ENCODE results near the gene RSRC1. TPM values are rescaled to one million over a fixed set of nuclear protein-coding genes. Genes with fewer than 3 reads are reported as not detected.
"Not testable (repeated sequence)": the region's sequence is repeated elsewhere in the genome, so short reads cannot be mapped to it uniquely, and the experiment has no call there.

The RSRC1 gene
- polyA plus RNA-seq, 4 donors: 9.4 to 24.4 (median 11.6) TPM

DNA sequence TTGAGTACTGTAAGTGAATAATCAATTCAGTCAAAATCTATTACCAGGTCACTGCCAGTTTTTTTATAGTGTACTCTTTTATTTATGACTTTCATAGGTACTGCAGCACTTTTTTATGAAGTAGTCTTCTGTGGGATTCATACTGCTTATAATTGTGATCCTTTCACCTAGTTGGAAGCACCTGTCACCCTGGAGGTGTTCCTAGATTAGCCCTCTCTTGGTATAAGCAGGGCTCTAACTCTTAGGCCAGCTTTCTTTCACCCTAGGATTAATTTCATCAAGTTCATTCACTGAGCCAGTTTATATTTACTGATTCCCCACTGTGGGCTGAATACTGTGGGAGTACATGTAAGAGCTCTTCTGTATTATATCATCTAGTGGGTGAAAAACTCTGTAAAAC is 395.2 kb downstream of the RSRC1 start:
- FAIRE-seq: no peak
- Histone ChIP-seq H3K36me3 (ENCODE audit: control insufficient read depth in 3 of 3, insufficient read depth in 2 of 3, low read depth in 1 of 3, low read length in 3 of 3) (no peaks in the 10 kb centered on the region), H3K4me3 (ENCODE audit: low read depth in 1 of 3, low read length in 3 of 3) (no peak overlapping the region), H3K27me3 (ENCODE audit: control insufficient read depth in 3 of 3, insufficient read depth in 3 of 3, low read length in 3 of 3) (no peaks in the 10 kb centered on the region), H3K27ac (ENCODE audit: low read depth in 1 of 3, low read length in 2 of 3) (no peak overlapping the region), H3K9me3 (ENCODE audit: control insufficient read depth in 2 of 2, insufficient read depth in 1 of 2, low read depth in 1 of 2, low read length in 1 of 2) (peaks cover 0 to 4% of the 10 kb centered on the region in 2 donors), H3K4me1 (ENCODE audit: control insufficient read depth in 3 of 3, insufficient read depth in 2 of 3, low read depth in 1 of 3, low read length in 2 of 3) (no peaks in the 10 kb centered on the region)
- DNase-seq: no peak

DNA sequence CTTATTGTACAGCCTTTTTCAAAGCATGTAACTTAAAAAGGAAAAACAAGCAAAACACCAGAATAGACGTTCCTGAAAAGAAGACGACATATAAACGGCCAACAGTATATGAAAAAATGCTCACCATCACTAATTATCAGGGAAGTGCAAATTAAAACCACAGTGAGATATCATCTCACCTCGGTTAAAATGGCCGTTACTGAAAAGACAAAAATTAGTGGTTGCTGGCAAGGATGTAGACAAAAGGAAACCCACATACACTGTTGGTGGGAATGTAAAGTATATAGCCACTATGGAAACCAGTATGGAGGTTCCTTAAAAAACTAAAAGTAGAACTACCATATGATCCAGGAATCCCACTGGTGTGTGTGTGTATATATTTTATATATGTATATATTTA is 396.6 kb downstream of the RSRC1 start:
- FAIRE-seq (no peak), DNase-seq (no peak)
- no peaks in the 10 kb centered on the region for H3K27me3 ChIP-seq (ENCODE audit: control insufficient read depth in 3 of 3, insufficient read depth in 3 of 3, low read length in 3 of 3)
- no peaks in the 10 kb centered on the region for H3K4me1 ChIP-seq (ENCODE audit: control insufficient read depth in 3 of 3, insufficient read depth in 2 of 3, low read depth in 1 of 3, low read length in 2 of 3)
- no peak overlapping the region for H3K27ac ChIP-seq (ENCODE audit: low read depth in 1 of 3, low read length in 2 of 3)
- H3K36me3 ChIP-seq (ENCODE audit: control insufficient read depth in 3 of 3, insufficient read depth in 2 of 3, low read depth in 1 of 3, low read length in 3 of 3): no peaks in the 10 kb centered on the region
- H3K4me3 ChIP-seq (ENCODE audit: low read depth in 1 of 3, low read length in 3 of 3): no peak overlapping the region
- peaks cover 0 to 4% of the 10 kb centered on the region in 2 donors for H3K9me3 ChIP-seq (ENCODE audit: control insufficient read depth in 2 of 2, insufficient read depth in 1 of 2, low read depth in 1 of 2, low read length in 1 of 2)
- 81 to 92% (median 86%) methylated on average over 5 of the region's 5 CpGs for WGBS, 3 donors

DNA sequence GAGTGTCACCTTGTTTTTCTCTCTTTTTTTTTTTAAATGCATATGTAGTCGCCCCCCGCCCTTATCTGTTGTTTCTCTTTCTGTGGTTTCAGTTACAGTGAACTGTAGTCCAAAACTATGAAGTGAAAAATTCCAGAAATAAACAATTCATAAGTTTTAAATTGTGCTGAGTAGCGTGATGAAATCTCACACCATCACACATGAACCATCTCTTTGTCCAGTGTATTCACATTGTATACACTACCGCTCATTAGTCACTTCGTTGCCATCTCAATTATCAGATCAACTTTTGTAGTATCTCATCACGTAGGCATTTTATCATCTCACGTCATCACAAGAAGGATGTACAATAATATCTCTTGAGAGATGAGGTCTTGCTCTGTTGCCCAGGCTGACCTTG is 398.6 kb downstream of the RSRC1 start:
- Histone ChIP-seq H3K36me3 (ENCODE audit: control insufficient read depth in 3 of 3, insufficient read depth in 2 of 3, low read depth in 1 of 3, low read length in 3 of 3) (no peaks in the 10 kb centered on the region), H3K4me3 (ENCODE audit: low read depth in 1 of 3, low read length in 3 of 3) (no peak overlapping the region), H3K9me3 (ENCODE audit: control insufficient read depth in 2 of 2, insufficient read depth in 1 of 2, low read depth in 1 of 2, low read length in 1 of 2) (no peaks in the 10 kb centered on the region), H3K27ac (ENCODE audit: low read depth in 1 of 3, low read length in 2 of 3) (no peak overlapping the region), H3K4me1 (ENCODE audit: control insufficient read depth in 3 of 3, insufficient read depth in 2 of 3, low read depth in 1 of 3, low read length in 2 of 3) (no peaks in the 10 kb centered on the region), H3K27me3 (ENCODE audit: control insufficient read depth in 3 of 3, insufficient read depth in 3 of 3, low read length in 3 of 3) (no peaks in the 10 kb centered on the region)
- DNase-seq (no peak), FAIRE-seq (no peak)
- WGBS, 3 donors: 79 to 90% (median 88%) methylated on average over 7 of the region's 7 CpGs

GRCh38 chr3:158509891-158510290 is 400.0 kb downstream of the RSRC1 start:
- no peaks in the 10 kb centered on the region for H3K4me1 ChIP-seq (ENCODE audit: control insufficient read depth in 3 of 3, insufficient read depth in 2 of 3, low read depth in 1 of 3, low read length in 2 of 3)
- H3K4me3 ChIP-seq (ENCODE audit: low read depth in 1 of 3, low read length in 3 of 3): no peak overlapping the region
- no peaks in the 10 kb centered on the region for H3K36me3 ChIP-seq (ENCODE audit: control insufficient read depth in 3 of 3, insufficient read depth in 2 of 3, low read depth in 1 of 3, low read length in 3 of 3)
- H3K27me3 ChIP-seq (ENCODE audit: control insufficient read depth in 3 of 3, insufficient read depth in 3 of 3, low read length in 3 of 3): no peaks in the 10 kb centered on the region
- FAIRE-seq (no peak), DNase-seq (no peak)
- no peak overlapping the region for H3K27ac ChIP-seq (ENCODE audit: low read depth in 1 of 3, low read length in 2 of 3)
- WGBS, 3 donors: 68 to 83% (median 77%) methylated on average over 1 of the region's 1 CpG
- H3K9me3 ChIP-seq (ENCODE audit: control insufficient read depth in 2 of 2, insufficient read depth in 1 of 2, low read depth in 1 of 2, low read length in 1 of 2): no peaks in the 10 kb centered on the region

- H3K4me3 ChIP-seq (ENCODE audit: low read depth in 1 of 3, low read length in 3 of 3); H3K27ac ChIP-seq (ENCODE audit: low read depth in 1 of 3, low read length in 2 of 3); FAIRE-seq; H3K36me3 ChIP-seq (ENCODE audit: control insufficient read depth in 3 of 3, insufficient read depth in 2 of 3, low read depth in 1 of 3, low read length in 3 of 3); H3K9me3 ChIP-seq (ENCODE audit: control insufficient read depth in 2 of 2, insufficient read depth in 1 of 2, low read depth in 1 of 2, low read length in 1 of 2); H3K27me3 ChIP-seq (ENCODE audit: control insufficient read depth in 3 of 3, insufficient read depth in 3 of 3, low read length in 3 of 3); H3K4me1 ChIP-seq (ENCODE audit: control insufficient read depth in 3 of 3, insufficient read depth in 2 of 3, low read depth in 1 of 3, low read length in 2 of 3); DNase-seq: not testable (repeated sequence)
- WGBS, 3 donors: 93 to 97% (median 97%) methylated on average over 17 to 22 of the region's 22 CpGs
Observed at GRCh38 chr3:158516729-158517128, 406.8 kb downstream of the RSRC1 start.

GRCh38 chr3:158519776-158520175 is 409.9 kb downstream of the RSRC1 start:
- no peak for DNase-seq
- H3K27ac ChIP-seq (ENCODE audit: low read depth in 1 of 3, low read length in 2 of 3): no peak overlapping the region
- H3K36me3 ChIP-seq (ENCODE audit: control insufficient read depth in 3 of 3, insufficient read depth in 2 of 3, low read depth in 1 of 3, low read length in 3 of 3): no peaks in the 10 kb centered on the region
- FAIRE-seq: no peak
- H3K4me1 ChIP-seq (ENCODE audit: control insufficient read depth in 3 of 3, insufficient read depth in 2 of 3, low read depth in 1 of 3, low read length in 2 of 3): no peaks in the 10 kb centered on the region
- H3K9me3 ChIP-seq (ENCODE audit: control insufficient read depth in 2 of 2, insufficient read depth in 1 of 2, low read depth in 1 of 2, low read length in 1 of 2): peaks cover 0 to 3% of the 10 kb centered on the region in 2 donors
- WGBS, 3 donors: 80 to 97% (median 97%) methylated on average over 1 of the region's 1 CpG
- no peak overlapping the region for H3K4me3 ChIP-seq (ENCODE audit: low read depth in 1 of 3, low read length in 3 of 3)
- no peaks in the 10 kb centered on the region for H3K27me3 ChIP-seq (ENCODE audit: control insufficient read depth in 3 of 3, insufficient read depth in 3 of 3, low read length in 3 of 3)

DNA sequence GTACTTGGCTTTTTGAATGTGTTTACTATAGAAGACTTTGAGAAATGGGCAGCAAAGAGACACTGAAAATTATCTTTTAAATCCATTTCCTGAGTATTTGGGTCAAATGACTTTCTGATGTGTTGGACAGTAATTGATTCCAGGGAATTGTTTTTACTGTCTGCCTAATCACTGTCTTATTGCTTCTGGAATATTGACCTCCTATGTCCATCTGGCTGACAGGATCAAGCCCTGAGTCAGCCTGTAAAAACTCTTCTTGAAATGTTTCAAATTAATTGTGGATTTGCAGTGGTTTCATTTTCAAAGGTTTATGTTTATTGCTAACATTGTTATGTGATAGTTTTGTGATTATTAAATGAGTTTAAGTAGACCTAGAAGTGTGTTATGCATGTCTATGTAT is 410.5 kb downstream of the RSRC1 start:
- FAIRE-seq: no peak
- H3K36me3 ChIP-seq (ENCODE audit: control insufficient read depth in 3 of 3, insufficient read depth in 2 of 3, low read depth in 1 of 3, low read length in 3 of 3): no peaks in the 10 kb centered on the region
- DNase-seq: no peak
- H3K4me1 ChIP-seq (ENCODE audit: control insufficient read depth in 3 of 3, insufficient read depth in 2 of 3, low read depth in 1 of 3, low read length in 2 of 3): no peaks in the 10 kb centered on the region
- no peak overlapping the region for H3K4me3 ChIP-seq (ENCODE audit: low read depth in 1 of 3, low read length in 3 of 3)
- H3K27me3 ChIP-seq (ENCODE audit: control insufficient read depth in 3 of 3, insufficient read depth in 3 of 3, low read length in 3 of 3): no peaks in the 10 kb centered on the region
- H3K27ac ChIP-seq (ENCODE audit: low read depth in 1 of 3, low read length in 2 of 3): no peak overlapping the region
- peaks cover 0 to 3% of the 10 kb centered on the region in 2 donors for H3K9me3 ChIP-seq (ENCODE audit: control insufficient read depth in 2 of 2, insufficient read depth in 1 of 2, low read depth in 1 of 2, low read length in 1 of 2)

DNA sequence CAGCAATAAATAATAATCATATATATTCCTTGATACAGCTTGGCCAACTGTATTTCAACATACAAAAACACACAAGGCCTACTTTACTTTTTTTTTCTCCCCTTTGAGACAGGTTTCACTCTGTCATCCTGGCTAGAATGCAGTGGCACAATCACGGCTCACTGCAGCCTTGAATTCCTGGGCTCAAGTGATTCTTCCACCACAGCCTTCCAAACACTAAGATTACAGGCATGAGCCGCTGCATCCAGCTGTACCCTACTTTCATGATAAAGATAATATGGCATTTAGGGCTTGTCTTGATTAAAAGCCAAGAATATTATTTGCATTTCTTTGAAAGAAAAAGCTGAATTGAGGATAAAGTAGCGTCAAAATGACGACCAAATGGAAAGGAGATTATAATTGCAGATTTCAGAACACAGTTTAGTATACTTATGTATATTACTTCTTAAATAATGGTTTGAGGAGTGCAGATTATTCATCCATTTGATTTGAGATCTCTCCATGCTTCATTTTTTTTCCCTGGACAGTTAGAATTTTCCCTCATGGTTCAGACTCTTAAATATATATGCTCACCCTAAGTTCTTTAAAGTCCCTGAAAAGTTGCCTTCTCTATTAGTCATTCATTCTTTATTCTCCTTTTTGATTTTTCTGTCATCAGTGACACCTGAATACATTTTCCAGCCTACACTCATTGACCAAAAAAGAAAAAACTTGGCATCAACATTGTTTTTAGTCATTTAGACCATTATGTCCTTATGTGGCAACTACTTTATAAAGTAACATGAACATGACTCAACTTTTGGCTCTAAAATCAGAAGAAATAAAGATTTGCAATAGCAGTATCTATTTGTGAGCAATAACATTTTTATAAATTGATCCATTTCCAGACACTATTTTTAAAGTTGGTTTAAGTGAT is 412.6 kb downstream of the RSRC1 start:
- Histone ChIP-seq H3K9me3 (ENCODE audit: control insufficient read depth in 2 of 2, insufficient read depth in 1 of 2, low read depth in 1 of 2, low read length in 1 of 2) (no peaks in the 10 kb centered on the region), H3K4me3 (ENCODE audit: low read depth in 1 of 3, low read length in 3 of 3) (no peak overlapping the region), H3K36me3 (ENCODE audit: control insufficient read depth in 3 of 3, insufficient read depth in 2 of 3, low read depth in 1 of 3, low read length in 3 of 3) (no peaks in the 10 kb centered on the region), H3K27me3 (ENCODE audit: control insufficient read depth in 3 of 3, insufficient read depth in 3 of 3, low read length in 3 of 3) (no peaks in the 10 kb centered on the region), H3K27ac (ENCODE audit: low read depth in 1 of 3, low read length in 2 of 3) (no peak overlapping the region), H3K4me1 (ENCODE audit: control insufficient read depth in 3 of 3, insufficient read depth in 2 of 3, low read depth in 1 of 3, low read length in 2 of 3) (no peaks in the 10 kb centered on the region)
- DNase-seq (no peak), FAIRE-seq (no peak)
- 84 to 90% (median 88%) methylated on average over 4 of the region's 4 CpGs for WGBS, 3 donors
